B cell (primary cell): ENCODE results near the gene DRD3. TPM values are rescaled to one million over a fixed set of nuclear protein-coding genes. Genes with fewer than 3 reads are reported as not detected.

ENCODE experiments used
- ATAC-seq: fragments of 200-7000 bp; cut with Tn5 transposase; one replicate; pipeline ENCODE4 v1.10.0; 2021; ENCODE audit warnings: low read depth, mild to moderate bottlenecking, moderate number of reproducible peaks, moderate library complexity
- CTCF ChIA-PET: fragments of 350-600 bp; sonication (Branson Sonifier 250); formaldehyde crosslinking; loops from one replicate; lab custom pipeline; 2021; ENCODE audit warnings: antibody characterized with exemption, inconsistent platforms; lab: Charles Lee
- POLR2A ChIA-PET: fragments of 350-600 bp; sonication (Branson Sonifier 250); formaldehyde crosslinking; loops from one replicate; lab custom pipeline; 2021; ENCODE audit warnings: antibody characterized with exemption; lab: Charles Lee
- DNase-seq: peaks from one replicate; pipeline ENCODE4 v3.0.0; 2013
- H2AFZ ChIP-seq: 2 replicates; pipeline ENCODE4 v1.6.1; 2012; ENCODE audit warnings: mild to moderate bottlenecking, low read depth, low read length; ENCODE audit not compliant: insufficient read depth, poor library complexity, severe bottlenecking
- H3K27ac ChIP-seq, 2 donors: 1 replicate in 1 of 2; 2 replicates in 1 of 2; pipeline ENCODE4 v1.5.1; 2012 to 2013; ENCODE audit warnings: low read length in 2 of 2, mild to moderate bottlenecking in 2 of 2, moderate library complexity in 1 of 2
- H3K27me3 ChIP-seq, 4 experiments: fragments of 200-600 bp in 1 of 4; sonication (generic) in 1 of 4; replicated peaks in 1 of 4; 1 replicate in 2 of 4; 2 replicates in 2 of 4; pipeline versions ENCODE4 v1.6.1 to v1.7.0; 2013 to 2016; ENCODE audit warnings: low read length in 3 of 4, mild to moderate bottlenecking in 2 of 4, mixed read lengths in 1 of 4, moderate library complexity in 1 of 4; ENCODE audit not compliant: insufficient read depth in 4 of 4, control insufficient read depth in 3 of 4; ENCODE audit errors: control extremely low read depth in 1 of 4
- H3K36me3 ChIP-seq, 2 experiments: replicated peaks in 1 of 2; 1 replicate in 1 of 2; 2 replicates in 1 of 2; pipeline versions ENCODE4 v1.6.1 to v1.7.1; 2013; ENCODE audit warnings: low read length in 1 of 2; ENCODE audit not compliant: insufficient read depth in 2 of 2, control insufficient read depth in 1 of 2; ENCODE audit errors: control extremely low read depth in 1 of 2, extremely low read depth in 1 of 2
- H3K4me1 ChIP-seq, 2 donors: fragments of 200-600 bp in 1 of 2; sonication (generic) in 1 of 2; 1 replicate in 1 of 2; 2 replicates in 1 of 2; pipeline versions ENCODE4 v1.5.1 to v1.6.1; 2013 to 2017; ENCODE audit warnings: low read length in 2 of 2; ENCODE audit not compliant: control insufficient read depth in 2 of 2, insufficient read depth in 2 of 2
- H3K4me2 ChIP-seq: replicated peaks from 2 replicates; pipeline ENCODE3; 2012; ENCODE audit warnings: mild to moderate bottlenecking, low read depth, low read length; ENCODE audit not compliant: poor library complexity, severe bottlenecking
- H3K4me3 ChIP-seq, 5 experiments: fragments of 200-600 bp in 1 of 5; sonication (generic) in 1 of 5; 1 replicate in 3 of 5; 2 replicates in 2 of 5; pipeline versions ENCODE4 v1.5.1 to v1.7.0; 2011 to 2016; ENCODE audit warnings: low read length in 4 of 5, mild to moderate bottlenecking in 4 of 5, low read depth in 2 of 5, control low read depth in 1 of 5, moderate library complexity in 1 of 5; ENCODE audit not compliant: insufficient read depth in 1 of 5; ENCODE audit errors: control extremely low read depth in 1 of 5, extremely low read depth in 1 of 5
- H3K79me2 ChIP-seq: fragments of 200-600 bp; sonication (generic); one replicate; pipeline ENCODE4 v1.6.0; 2016; ENCODE audit warnings: low read length; ENCODE audit not compliant: control insufficient read depth, insufficient read depth
- H3K9ac ChIP-seq: fragments of 200-600 bp; sonication (generic); 2 replicates; pipeline ENCODE4 v1.6.1; 2017; ENCODE audit warnings: mild to moderate bottlenecking, low read length, moderate library complexity
- H3K9me3 ChIP-seq, 3 donors: one replicate each; pipeline versions ENCODE4 v1.6.1 to v1.7.1; 2013; ENCODE audit warnings: low read length in 2 of 3; ENCODE audit not compliant: control insufficient read depth in 2 of 3, insufficient read depth in 1 of 3; ENCODE audit errors: control extremely low read depth in 1 of 3
- H4K20me1 ChIP-seq: 2 replicates; pipeline ENCODE4 v1.6.0; 2012; ENCODE audit warnings: mild to moderate bottlenecking, low read length; ENCODE audit not compliant: insufficient read depth, control insufficient read depth, poor library complexity, severe bottlenecking
- H3K27ac Mint-ChIP-seq: one replicate; pipeline ENCODE4 v1.8.0; 2021; ENCODE audit warnings: mixed read lengths
- H3K27me3 Mint-ChIP-seq: one replicate; pipeline ENCODE4 v1.8.0; 2021; ENCODE audit warnings: mixed read lengths
- H3K4me1 Mint-ChIP-seq: one replicate; pipeline ENCODE4 v1.8.0; 2021; ENCODE audit warnings: mixed read lengths
- H3K4me3 Mint-ChIP-seq: one replicate; pipeline ENCODE4 v1.8.0; 2021; ENCODE audit warnings: mixed read lengths
- H3K9me3 Mint-ChIP-seq: one replicate; pipeline ENCODE4 v1.8.0; 2022; ENCODE audit warnings: mixed read lengths; ENCODE audit not compliant: insufficient read depth
- CTCF ChIP-seq: fragments of 200-600 bp; IDR thresholded peaks from one replicate; pipeline ENCODE4 v1.8.0; 2022; ENCODE audit warnings: antibody characterized with exemption, mild to moderate bottlenecking
- EZH2 ChIP-seq: IDR thresholded peaks from 2 replicates; pipeline ENCODE4 v1.6.1; 2012; ENCODE audit warnings: borderline replicate concordance, low read depth, mild to moderate bottlenecking, moderate library complexity, low read length; ENCODE audit not compliant: insufficient read depth, poor library complexity, severe bottlenecking
- WGBS: methylation state at CpG from one replicate; pipeline ENCODE4 v1.1.5; 2013; ENCODE audit warnings: missing lambda C conversion rate; ENCODE audit not compliant: insufficient coverage; 5-methylcytosine and 5-hydroxymethylcytosine counted together
- intact Hi-C: fragments of 100-400 bp; cut with micrococcal nuclease; formaldehyde crosslinking; loops from one replicate; pipeline ENCODE4 v1.10.0; 2022
- polyA plus RNA-seq: library from polyadenylated mRNA; depleted of rRNA; stranded (reverse); fragments of >200 nt; gene quantifications from 2 replicates; pipeline ENCODE4 v1.2.3, GENCODE V29; 2012
- total RNA-seq, 2 donors: library from RNA; stranded (reverse); fragments of 120-200 nt in 1 of 2; gene quantifications; 1 replicate in 1 of 2; 2 replicates in 1 of 2; pipeline versions ENCODE4 v1.2.3 to v1.2.4, GENCODE V29; 2013 to 2022

The DRD3 gene
- total and polyA plus RNA-seq, 2 donors (not counting 1 experiment from before 2014, with no cell fraction given), result not detected

DNA sequence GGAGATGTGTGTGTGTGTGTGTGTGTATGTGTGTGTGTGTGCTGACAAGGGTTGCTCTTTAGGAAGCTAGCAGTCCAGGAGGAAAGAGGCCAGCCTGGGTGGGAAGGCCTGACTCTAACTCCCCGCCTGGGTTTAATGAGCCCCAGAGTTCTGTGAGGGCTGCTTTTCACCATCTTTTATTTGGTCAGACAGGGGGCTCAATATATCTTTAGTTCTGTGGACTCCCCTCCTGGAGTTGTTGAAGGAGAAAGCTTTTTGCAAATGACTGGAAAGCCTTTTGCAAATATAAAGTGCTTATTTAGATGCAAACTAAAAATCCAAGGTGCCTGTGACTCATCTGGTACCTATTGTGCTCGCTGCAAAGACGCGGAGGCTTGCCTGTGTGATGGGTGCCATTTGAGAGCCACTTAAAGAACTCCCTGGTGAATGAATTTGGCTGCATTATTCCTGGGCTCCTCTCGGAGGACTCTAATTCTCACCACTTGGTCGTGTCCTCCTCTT lies 24.5 kb downstream of the DRD3 start:
- intact Hi-C loops, result loop anchor here (10.0 kb wide), 2 partner anchors 430 to 1660 kb away; no protein-coding TSS in a partner anchor
- Histone ChIP-seq H3K36me3 (no peaks in the 10 kb centered on the region), H3K27me3 (no peaks in the 10 kb centered on the region), H4K20me1 (no peaks in the 10 kb centered on the region), H3K27ac (no peak overlapping the region), H3K4me1 (peaks cover 3 to 7% of the 10 kb centered on the region in 2 donors), H3K4me2 (no peak overlapping the region), H3K79me2 (no peaks in the 10 kb centered on the region), H3K4me3 (no peak overlapping the region), H3K9me3 (no peaks in the 10 kb centered on the region), H3K9ac (no peak overlapping the region), H2AFZ (peak overlapping the region; percentile 30)
- WGBS, result 84% methylated on average over 4 of the region's 6 CpGs
- ChIA-PET POLR2A (interaction anchor here (1.2 kb wide), 1 partner anchor 60 kb away, joined by 4 read pairs; no protein-coding TSS in a partner anchor), CTCF (interaction anchor here (0.7 to 7.8 kb wide), 23 partner anchors 10 to 416 kb away, joined by 3 to 110 read pairs (median 5); no protein-coding TSS in a partner anchor)
- Mint-ChIP-seq H3K4me3 (no peak overlapping the region), H3K4me1 (peaks cover 9% of the 10 kb centered on the region), H3K27ac (no peak overlapping the region), H3K9me3 (no peaks in the 10 kb centered on the region), H3K27me3 (peaks cover 6% of the 10 kb centered on the region)
- TF ChIP-seq CTCF (no peak), EZH2 (no peak)
- no peak for DNase-seq
- ATAC-seq, result no peak

DNA sequence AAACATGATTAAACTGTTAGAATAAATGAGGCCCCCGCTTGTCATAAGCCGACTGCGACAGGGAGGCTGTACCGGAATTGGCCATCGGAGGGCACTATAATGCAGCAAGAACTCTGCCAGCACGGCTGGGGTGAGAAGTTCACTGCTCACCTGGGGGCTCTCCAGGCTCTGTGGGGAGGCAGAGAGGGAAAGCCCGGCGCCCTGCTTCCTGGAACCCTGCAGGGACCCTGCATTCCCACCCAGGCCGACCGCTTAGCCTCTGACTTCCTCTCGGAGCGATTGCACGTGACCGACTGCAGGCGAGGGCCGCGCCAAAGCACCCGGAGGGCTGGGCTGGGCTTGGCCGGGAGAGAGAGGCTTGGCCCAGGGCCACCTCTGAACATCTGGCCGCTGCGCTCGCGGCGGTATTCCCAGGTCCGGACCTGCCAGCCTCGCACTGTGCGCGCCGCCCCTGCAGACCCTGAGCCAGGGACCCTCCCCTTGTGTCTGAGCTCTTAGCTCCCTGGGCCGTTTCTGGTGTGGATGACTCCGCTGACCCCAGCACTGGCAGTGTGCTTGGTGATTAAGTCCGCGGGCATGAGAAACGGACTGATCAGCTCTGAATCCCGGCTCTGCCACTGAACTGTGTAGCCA lies 26.2 kb downstream of the DRD3 start:
- intact Hi-C loops, result loop anchor here (1.0 to 10.0 kb wide), 10 partner anchors 61 to 1662 kb away; no protein-coding TSS in a partner anchor
- ATAC-seq, result peak; percentile 99

More for the DNA sequence above, 26.2 kb downstream of the DRD3 start:
- Histone ChIP-seq H3K4me2 (peak overlapping the region; percentile 80), H3K4me3 (peak overlapping the region; percentile 15 to 61 (median 48)), H3K36me3 (no peaks in the 10 kb centered on the region), H3K79me2 (no peaks in the 10 kb centered on the region), H3K9ac (peak overlapping the region; percentile 61), H4K20me1 (no peaks in the 10 kb centered on the region), H3K27me3 (no peaks in the 10 kb centered on the region), H2AFZ (peak overlapping the region; percentile 85), H3K27ac (no peak overlapping the region), H3K4me1 (peaks cover 3 to 7% of the 10 kb centered on the region in 2 donors), H3K9me3 (no peaks in the 10 kb centered on the region)
- DNase-seq, result peak; percentile 88
- H3K27me3 Mint-ChIP-seq, result no peaks in the 10 kb centered on the region
- ChIA-PET POLR2A (interaction anchor here (0.5 kb wide), 1 partner anchor 72 kb away, joined by 3 read pairs; no protein-coding TSS in a partner anchor), CTCF (interaction anchor here (0.7 to 7.8 kb wide), 25 partner anchors 8 to 1389 kb away, joined by 3 to 110 read pairs (median 4); partner anchors contain the start of genes NAA50 and TIGIT)
- peak overlapping the region; percentile 72 for H3K4me3 Mint-ChIP-seq
- H3K27ac Mint-ChIP-seq, result peak overlapping the region; percentile 47
- no peaks in the 10 kb centered on the region for H3K9me3 Mint-ChIP-seq
- peaks cover 9% of the 10 kb centered on the region for H3K4me1 Mint-ChIP-seq
- WGBS, result 2% methylated on average over 30 of the region's 35 CpGs
- peak; percentile 98 for TF ChIP-seq CTCF
- TF ChIP-seq EZH2, result no peak
